MM.1S (cell line): ENCODE measurements around the gene TIMP2.

Experiments
- DNase-seq: peaks from one replicate; pipeline ENCODE4 v3.0.0-alpha.2; 2015
- H2AFZ ChIP-seq: fragments of 300-600 bp; sonication (generic); 2 replicates; pipeline ENCODE4 v1.6.0; 2016; ENCODE audit warnings: antibody characterized with exemption, low read length
- H3F3A ChIP-seq: fragments of 300-600 bp; sonication (generic); 2 replicates; pipeline ENCODE4 v1.6.1; 2016; ENCODE audit warnings: mild to moderate bottlenecking, antibody characterized with exemption, low read length, moderate library complexity, mixed read lengths; ENCODE audit not compliant: insufficient read depth
- H3K27ac ChIP-seq: fragments of 300-600 bp; sonication (generic); 2 replicates; pipeline ENCODE4 v1.5.1; 2016; ENCODE audit warnings: mild to moderate bottlenecking, low read length
- H3K27me3 ChIP-seq: fragments of 300-600 bp; sonication (generic); replicated peaks from 2 replicates; pipeline ENCODE4 v1.6.0; 2016; ENCODE audit warnings: low read length; ENCODE audit not compliant: insufficient read depth
- H3K36me3 ChIP-seq: fragments of 300-600 bp; sonication (generic); replicated peaks from 2 replicates; pipeline ENCODE4 v1.6.1; 2016; ENCODE audit warnings: mild to moderate bottlenecking, low read length, mixed read lengths; ENCODE audit not compliant: insufficient read depth
- H3K4me1 ChIP-seq: fragments of 300-600 bp; sonication (generic); 2 replicates; pipeline ENCODE4 v1.6.1; 2016; ENCODE audit warnings: low read length, mixed read lengths
- H3K4me2 ChIP-seq: fragments of 300-600 bp; sonication (generic); 2 replicates; pipeline ENCODE4 v1.6.0; 2016; ENCODE audit warnings: low read depth, low read length
- H3K4me3 ChIP-seq: fragments of 300-600 bp; sonication (generic); 2 replicates; pipeline ENCODE4 v1.5.1; 2016; ENCODE audit warnings: low read length, mixed read lengths
- H3K79me2 ChIP-seq: fragments of 300-600 bp; sonication (generic); 2 replicates; pipeline ENCODE4 v1.6.1; 2016; ENCODE audit warnings: mixed run types, low read length, mixed read lengths
- H3K9ac ChIP-seq: fragments of 300-600 bp; sonication (generic); 2 replicates; pipeline ENCODE4 v1.6.1; 2016; ENCODE audit warnings: low read length, mixed read lengths
- H3K9me2 ChIP-seq: fragments of 300-600 bp; sonication (generic); replicated peaks from 2 replicates; pipeline ENCODE4 v1.6.1; 2016; ENCODE audit warnings: mild to moderate bottlenecking, low read length, mixed read lengths; ENCODE audit not compliant: insufficient read depth
- H3K9me3 ChIP-seq: fragments of 300-600 bp; sonication (generic); replicated peaks from 2 replicates; pipeline ENCODE4 v1.6.1; 2016; ENCODE audit warnings: mild to moderate bottlenecking, low read length, mixed read lengths; ENCODE audit not compliant: insufficient read depth
- H4K20me1 ChIP-seq: fragments of 300-600 bp; sonication (generic); 2 replicates; pipeline ENCODE4 v1.6.1; 2016; ENCODE audit warnings: mild to moderate bottlenecking, low read length, moderate library complexity, mixed read lengths; ENCODE audit not compliant: insufficient read depth
- CTCF ChIP-seq: fragments of 300-600 bp; sonication (generic); IDR thresholded peaks from 2 replicates; pipeline ENCODE4 v1.5.1; 2016; ENCODE audit warnings: antibody characterized with exemption, low read length, mixed read lengths
- EZH2 ChIP-seq: fragments of 300-600 bp; sonication (generic); optimal IDR thresholded peaks from 2 replicates; pipeline ENCODE3; 2017; ENCODE audit warnings: low read depth, mild to moderate bottlenecking, antibody characterized with exemption, low read length, mixed read lengths
- EZH2phosphoT487 ChIP-seq: fragments of 300-600 bp; sonication (generic); IDR thresholded peaks from 2 replicates; pipeline ENCODE4 v1.6.1; 2018; ENCODE audit warnings: antibody characterized with exemption, low read length

TIMP2 gene

GRCh38 chr17:78859051-78859450 is 66.1 kb downstream of the TIMP2 start:
- Histone ChIP-seq H4K20me1 (no peaks in the 10 kb centered on the region), H3F3A (no peaks in the 10 kb centered on the region), H3K9me2 (no peaks in the 10 kb centered on the region), H3K4me1 (no peaks in the 10 kb centered on the region), H3K4me2 (no peak overlapping the region), H3K9me3 (no peaks in the 10 kb centered on the region), H3K9ac (no peak overlapping the region), H3K27me3 (no peaks in the 10 kb centered on the region), H3K79me2 (peaks cover 20% of the 10 kb centered on the region), H3K27ac (no peak overlapping the region), H3K36me3 (no peaks in the 10 kb centered on the region; the same call in 1 of the 2 replicates), H3K4me3 (no peak overlapping the region), H2AFZ (no peak overlapping the region)
- TF ChIP-seq CTCF, result no peak
- no peak for TF ChIP-seq EZH2
- no peak for TF ChIP-seq EZH2phosphoT487
- no peak for DNase-seq

- Histone ChIP-seq H3K27me3 (no peaks in the 10 kb centered on the region), H3K9ac (no peak overlapping the region), H3K4me3 (no peak overlapping the region), H3K36me3 (no peaks in the 10 kb centered on the region; the same call in 1 of the 2 replicates), H3K9me3 (no peaks in the 10 kb centered on the region), H3F3A (no peaks in the 10 kb centered on the region), H2AFZ (no peak overlapping the region), H4K20me1 (no peaks in the 10 kb centered on the region), H3K79me2 (peaks cover 9% of the 10 kb centered on the region; the same call in 1 of the 2 replicates), H3K4me1 (no peaks in the 10 kb centered on the region), H3K27ac (no peak overlapping the region), H3K9me2 (no peaks in the 10 kb centered on the region), H3K4me2 (no peak overlapping the region)
- TF ChIP-seq EZH2phosphoT487, result no peak
- no peak for TF ChIP-seq CTCF
- no peak for TF ChIP-seq EZH2
- no peak for DNase-seq
These were observed 67.9 kb downstream of the TIMP2 start for GRCh38 chr17:78857266-78857665.

- TF ChIP-seq EZH2phosphoT487 (no peak), CTCF (no peak), EZH2 (no peak)
- no peaks in the 10 kb centered on the region for H3K4me1 ChIP-seq
- no peak overlapping the region for H3K4me2 ChIP-seq
- H3F3A ChIP-seq, result no peaks in the 10 kb centered on the region
- no peak overlapping the region for H3K4me3 ChIP-seq
- H2AFZ ChIP-seq, result no peak overlapping the region
- H3K79me2 ChIP-seq, result no peaks in the 10 kb centered on the region
- H3K9me2 ChIP-seq, result no peaks in the 10 kb centered on the region
- H4K20me1 ChIP-seq, result no peaks in the 10 kb centered on the region
- H3K36me3 ChIP-seq, result no peaks in the 10 kb centered on the region; the same call in 1 of the 2 replicates
- no peaks in the 10 kb centered on the region for H3K9me3 ChIP-seq
- H3K9ac ChIP-seq, result no peak overlapping the region
- no peaks in the 10 kb centered on the region for H3K27me3 ChIP-seq
- H3K27ac ChIP-seq, result no peak overlapping the region
- DNase-seq, result no peak
These were observed 69.5 kb downstream of the TIMP2 start for GRCh38 chr17:78855561-78856165.
